Suppressor macrophage treated with lipopolysaccharide for 1 hour (primary cell): ENCODE results near the gene FXYD5.
A peak's percentile ranks its signal among the peaks of the same experiment; 100 is the strongest.
"Not testable (repeated sequence)": the region's sequence is repeated elsewhere in the genome, so short reads cannot be mapped to it uniquely, and the experiment has no call there.

Source experiments
- DNase-seq, 3 donors: peaks; one replicate each; pipeline ENCODE4 v3.0.0-alpha.2; 2020 to 2022

Gene FXYD5

DNA sequence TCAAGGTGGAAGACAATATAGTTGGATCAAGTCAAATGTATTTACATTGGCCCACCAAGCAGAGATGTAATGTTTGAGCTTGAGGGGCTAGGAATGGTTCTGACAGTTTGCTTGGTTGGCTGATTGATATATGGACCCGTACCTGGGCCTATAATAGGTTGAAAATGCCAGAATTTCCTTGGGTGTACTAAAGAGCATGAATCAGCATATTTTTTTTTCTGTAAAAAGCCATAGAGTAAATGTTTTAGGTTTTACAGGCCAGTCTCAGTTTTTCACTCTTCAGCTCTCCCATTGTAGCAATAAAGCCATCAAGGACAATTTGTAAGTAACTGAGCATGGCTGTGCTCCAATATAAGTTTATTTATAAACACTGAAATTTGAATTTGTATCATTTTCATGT is 26.9 kb downstream of the FXYD5 start:
- no peak for DNase-seq

DNA sequence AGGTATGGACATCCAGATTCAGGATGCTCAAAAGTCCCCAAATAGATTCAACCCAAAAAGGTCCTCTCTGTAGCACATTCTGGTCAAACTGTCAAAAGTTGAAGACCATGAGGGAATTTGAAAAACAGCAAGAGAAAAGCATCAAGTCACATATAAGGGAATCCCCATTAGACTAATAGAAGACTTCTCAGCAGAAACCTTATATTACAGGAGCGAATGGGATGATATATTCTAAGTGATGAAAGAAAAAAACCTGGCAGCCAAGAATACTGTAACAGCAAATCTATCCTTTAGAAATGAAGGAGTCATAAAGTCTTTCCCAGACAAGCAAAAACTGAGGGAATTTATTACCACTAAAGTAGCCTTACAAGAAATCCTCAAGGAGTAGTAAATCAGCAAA is 29.7 kb downstream of the FXYD5 start:
- no peak for DNase-seq

DNA sequence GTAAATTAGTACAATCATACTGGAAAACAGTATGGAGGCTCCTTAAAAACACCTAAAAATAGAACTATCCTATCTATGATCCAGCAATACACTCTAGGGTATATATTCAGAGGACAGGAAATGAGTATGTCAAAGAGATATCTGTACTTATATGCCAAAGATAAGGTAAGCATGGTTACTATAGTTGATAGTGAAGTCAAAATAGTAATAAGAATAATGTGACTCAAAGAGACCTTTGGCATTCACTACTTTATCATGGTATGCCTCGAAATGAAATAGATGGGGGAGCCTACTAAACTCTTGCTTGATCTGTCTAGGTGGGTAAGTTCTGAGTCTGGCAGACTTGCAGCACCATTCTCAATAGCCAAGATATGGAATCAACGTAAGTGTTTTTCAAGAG is 30.3 kb downstream of the FXYD5 start:
- no peak for DNase-seq

DNA sequence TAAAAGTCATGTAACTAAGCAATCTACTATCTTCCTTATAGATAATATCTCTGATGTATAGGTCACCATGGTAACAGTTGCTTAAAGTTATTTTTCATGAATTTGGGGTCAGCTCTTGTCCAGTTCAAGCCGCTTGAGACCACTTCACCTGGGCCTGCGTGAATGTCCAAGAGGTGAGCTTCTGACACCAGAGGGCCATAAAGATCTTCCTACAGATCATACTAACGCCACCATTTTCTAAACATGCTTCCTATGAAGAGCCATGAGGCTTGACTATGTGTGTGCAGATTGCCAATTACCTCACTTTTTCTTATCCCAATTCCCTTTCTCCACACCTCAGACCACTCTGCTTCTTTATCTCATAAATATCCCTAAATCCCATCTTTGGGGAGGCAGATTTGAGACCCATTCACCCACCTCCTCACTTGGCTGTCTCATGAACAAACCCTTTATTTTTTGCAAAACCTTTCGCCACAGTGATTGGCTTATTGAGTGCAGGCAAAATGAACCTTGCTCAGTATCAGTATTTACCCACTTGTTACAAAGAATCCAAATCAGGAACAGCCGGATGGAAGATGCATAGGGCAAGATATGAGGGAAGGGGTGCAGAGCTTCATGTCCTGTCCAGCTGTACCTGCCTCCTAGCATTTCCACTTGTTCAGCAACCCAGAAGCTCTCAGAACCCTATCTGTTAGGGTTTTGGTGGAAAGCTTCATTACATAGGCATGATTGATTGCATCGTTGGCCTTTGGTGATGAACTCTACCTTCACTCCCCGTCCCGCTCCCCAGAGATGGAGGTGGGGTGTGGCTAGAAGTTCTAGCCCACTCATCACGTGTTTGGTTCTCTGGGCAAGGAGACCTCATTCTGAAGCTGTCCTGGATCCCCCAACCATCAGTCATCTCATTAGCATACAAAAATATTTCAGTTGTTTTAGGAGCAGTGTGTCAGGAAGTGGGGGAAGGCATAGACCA is 39.8 kb downstream of the FXYD5 start:
- no peak for DNase-seq

DNA sequence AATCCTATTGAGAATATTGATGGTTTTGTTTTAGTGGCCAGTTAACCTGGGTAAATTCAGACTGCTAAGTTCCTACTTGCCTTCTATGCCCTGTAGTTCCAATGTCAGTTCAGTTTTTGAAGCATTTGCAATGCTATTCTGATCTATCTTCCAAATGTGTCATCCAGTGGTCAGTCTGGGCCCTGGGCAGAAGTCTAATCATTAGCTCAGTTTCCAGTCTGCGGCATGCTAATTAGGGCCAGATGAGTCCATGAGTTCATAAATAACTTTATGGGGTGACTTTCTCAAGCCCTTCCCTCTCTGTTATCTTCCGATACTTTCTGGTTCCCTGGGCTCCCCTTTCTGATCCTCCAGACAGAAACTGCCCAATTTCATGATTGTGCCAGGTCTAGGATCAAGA is 41.3 kb downstream of the FXYD5 start:
- no peak for DNase-seq

DNA sequence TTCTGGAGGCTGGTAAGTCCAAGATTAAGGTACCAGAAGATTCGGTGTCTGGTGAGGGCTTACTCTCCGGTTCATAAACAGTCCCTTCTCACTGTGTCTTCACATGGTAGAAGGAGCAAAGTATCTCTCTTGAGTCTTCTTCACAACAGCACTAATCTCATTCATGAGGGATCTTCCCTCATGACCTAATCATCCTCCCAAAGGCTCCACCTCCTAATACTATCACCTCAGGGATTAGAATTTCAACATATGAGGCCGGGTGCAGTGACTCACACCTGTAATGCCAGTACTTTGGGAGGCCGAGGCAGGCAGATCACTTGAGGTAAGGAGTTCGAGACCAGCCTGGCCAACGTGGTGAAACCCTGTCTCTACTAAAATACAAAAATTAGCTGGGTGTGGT is 42.3 kb downstream of the FXYD5 start:
- not testable (repeated sequence) for DNase-seq

DNA sequence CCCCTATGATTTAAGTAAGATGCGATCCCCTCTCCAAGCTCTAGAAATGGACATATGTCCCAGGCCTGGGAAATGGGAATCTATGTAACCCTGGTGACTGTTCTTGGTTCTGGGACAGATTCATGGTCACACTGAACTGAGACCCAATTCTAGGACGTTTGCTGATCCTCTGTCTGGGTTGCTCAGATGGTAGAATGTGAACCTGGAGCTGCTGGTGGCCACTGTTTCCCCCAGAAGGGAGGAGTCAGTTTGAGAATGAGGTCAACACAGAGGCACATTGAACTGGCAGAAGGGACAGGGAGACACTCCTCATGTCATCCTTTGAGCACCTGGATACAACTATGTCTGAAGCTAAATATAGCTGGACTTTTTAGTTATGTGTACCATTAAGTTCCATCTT is 44.9 kb downstream of the FXYD5 start:
- DNase-seq: no peak

DNA sequence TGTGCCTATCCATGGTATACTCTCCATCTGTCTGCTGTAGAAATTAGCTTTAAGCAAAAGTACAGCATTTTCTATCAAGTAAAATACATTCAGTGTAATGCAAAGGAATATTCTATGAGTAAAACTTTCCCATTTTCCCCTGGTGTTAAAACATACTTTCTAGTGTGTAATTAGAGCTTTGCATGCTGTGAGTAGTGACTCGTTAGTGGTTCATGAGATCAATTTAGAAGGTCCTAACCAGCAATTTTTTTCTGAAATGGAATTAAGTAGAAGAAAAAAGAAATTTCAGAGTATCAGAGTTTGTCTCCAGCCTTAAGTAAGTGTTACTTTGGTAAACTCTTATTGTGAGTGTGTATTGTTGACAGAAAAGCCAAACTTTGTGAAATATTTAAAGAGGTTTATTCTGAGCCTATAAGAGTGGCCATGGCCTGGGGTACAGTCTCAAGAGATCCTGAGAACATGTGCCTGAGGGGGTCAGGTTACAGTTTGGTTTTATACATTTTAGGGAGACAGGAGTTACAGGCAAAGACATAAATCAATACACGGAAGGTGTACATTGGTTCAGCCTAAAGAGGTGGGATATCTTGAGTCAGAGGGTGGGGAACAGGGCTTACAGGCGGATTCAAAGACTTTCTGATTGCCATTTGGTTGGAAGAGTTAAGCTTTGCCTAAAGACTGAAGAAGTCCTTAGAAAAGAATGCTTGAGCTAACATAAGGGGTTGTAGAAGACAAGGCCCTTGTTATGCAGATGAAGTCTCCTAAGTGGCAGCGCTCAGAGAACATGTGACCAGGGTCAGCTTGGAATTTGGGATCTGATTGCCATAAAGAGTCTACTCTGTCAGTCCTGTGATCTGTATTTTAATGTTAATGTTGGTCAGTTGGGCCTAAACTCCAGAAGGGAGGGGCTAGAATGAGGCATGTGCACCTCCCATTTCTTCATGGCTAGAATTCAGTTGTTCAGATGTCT is 48.5 kb downstream of the FXYD5 start:
- DNase-seq: no peak

DNA sequence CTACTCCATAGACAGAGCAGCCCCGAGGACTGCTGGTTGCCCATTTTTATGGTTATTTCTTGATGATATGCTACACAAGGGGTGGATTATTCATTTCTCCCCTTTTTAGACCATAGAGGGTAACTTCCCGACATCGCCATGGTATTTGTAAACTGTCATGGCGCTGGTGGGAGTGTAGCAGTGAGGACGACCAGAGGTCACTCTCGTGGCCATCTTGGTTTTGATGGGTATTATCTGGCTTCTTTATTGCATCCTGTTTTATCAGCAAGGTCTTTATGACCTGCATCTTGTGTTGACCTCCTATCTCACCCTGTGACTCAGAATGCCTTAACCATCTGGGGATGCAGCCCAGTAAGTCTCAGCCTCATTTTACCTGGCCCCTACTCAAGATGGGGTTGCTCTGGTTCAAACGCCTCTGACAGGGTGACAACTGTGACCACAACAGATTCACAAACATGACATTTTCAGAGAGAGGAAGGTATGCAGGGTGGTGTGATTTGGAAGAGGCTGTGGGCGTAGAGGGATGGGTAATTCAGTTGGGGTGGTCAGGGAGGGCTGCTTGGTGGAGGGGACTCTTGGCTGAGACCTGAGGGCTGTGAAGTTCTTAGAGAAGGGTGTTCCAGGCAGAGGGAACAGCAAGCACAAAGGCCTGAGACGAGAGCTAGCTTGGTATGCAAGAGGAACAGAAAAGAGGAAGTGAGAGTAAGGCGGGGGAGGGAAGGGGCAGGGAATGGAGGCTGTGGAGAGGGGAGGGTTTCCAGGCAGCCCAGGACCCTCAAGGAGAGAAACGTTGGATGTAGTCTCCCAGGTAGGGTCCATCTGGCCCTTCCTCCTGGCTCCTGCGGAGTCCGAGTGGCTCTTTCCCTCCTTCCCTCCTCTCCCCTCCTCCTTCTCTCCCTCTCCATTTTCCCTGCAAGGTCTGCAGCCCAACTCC is 50.5 kb downstream of the FXYD5 start:
- DNase-seq: peak; percentile 73 to 84 (median 83)

DNA sequence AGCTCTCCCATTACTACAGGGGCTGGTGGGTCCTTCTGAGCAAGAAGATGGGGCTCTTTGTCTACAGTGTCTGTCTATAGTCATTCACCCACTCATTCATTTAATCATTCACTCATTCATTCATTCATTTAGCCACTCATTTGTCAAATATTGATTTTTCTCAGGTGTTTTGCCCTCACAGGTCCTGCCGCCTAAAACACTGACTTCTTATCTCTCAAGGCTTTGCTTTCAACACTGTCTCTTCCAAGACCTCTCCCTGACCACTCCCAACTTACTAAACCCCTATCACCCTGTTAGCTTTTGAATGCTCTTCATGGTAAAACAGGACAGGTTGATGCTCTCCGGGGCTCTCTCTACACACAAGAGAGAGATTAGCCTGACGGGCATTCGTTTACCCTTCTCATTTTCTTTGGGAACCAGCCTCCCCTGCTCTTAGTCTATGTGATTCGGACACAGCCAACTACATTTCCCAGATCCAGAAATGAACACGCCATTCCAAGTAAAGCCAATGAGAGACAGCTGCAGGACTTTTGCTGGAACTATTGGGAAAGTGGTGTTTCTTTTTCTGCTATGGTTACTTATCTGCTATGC is 51.3 kb downstream of the FXYD5 start:
- DNase-seq: no peak

DNA sequence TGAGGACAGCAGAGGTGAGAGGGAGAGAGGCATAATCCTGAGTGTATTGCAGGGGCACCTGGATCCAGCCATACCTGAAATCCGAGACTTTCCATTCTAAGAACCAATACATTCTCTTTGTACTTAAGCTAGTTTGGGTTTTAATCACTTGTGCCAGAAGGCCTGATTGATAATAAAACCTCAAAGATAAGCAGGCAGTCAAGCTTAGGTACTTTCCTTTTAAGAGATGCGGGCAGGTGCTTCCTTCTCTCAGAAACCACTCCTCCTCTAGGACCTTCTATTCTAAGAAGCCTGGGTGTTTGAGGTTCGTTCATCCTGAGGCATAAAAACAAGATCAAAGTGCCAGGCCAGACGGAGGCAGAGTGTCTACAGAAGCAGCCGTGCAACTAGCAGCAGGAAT is 51.8 kb downstream of the FXYD5 start:
- no peak for DNase-seq

DNA sequence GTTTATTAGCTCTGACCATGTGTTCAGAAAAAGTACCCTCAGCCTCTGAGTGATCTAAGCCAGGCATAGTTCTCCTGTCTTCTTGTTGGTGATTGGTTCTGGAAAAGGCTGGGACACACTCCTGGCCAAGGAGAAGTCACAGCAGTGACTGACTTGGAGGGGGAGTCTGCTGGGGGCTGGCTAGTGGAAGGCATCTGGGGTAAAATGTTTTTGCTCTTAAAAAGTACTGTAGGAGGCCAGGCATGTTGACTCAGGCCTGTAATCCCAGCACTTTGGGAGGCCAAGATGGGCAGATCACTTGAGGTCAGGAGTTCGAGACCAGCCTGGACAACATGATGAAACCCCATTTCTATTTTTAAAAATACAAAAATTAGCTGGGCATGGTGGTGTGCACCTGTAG is 52.3 kb downstream of the FXYD5 start:
- DNase-seq: peak in 2 of 3 donors; percentile 27 to 41

DNA sequence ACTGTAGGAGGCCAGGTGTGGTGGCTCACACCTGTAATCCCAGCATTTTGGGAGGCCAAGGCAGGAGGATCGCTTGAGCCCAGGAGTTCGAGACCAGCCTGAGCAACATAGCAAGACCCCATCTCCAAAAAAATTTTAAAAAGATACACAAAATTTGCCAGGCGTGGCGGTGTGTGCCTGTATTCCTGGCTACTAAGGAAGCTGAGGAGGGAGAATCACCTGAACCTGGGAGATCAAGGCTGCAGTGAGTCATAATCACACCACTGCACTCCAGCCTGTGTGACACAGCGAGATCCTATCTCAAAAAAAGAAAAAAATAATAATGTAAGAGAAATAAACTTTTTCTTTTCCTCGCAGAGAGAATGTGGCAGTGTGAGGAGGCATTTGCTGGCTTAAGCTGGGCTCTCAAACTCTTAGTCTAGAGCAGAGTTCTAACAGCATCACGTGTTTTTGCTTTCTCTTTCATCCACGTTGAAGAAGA is 52.9 kb downstream of the FXYD5 start:
- no peak for DNase-seq

DNA sequence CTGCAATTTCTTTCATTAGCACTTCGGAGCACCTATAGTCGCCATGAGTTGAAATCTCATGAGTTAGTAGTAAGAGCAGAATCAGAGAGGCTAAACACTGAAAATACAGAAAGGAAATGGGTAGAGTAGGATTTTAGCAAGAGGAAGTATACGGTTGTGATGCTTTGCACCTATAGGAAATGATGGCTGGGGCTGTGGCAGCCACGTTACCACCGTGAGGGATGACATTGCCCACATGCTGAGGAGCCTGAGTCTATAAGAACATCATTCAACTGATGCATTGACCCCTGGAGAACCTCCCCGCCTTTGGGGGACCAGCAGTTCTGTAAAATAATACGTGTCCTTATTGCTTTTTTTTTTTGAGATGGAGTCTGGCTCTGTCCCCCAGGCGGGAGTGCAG is 53.6 kb downstream of the FXYD5 start:
- no peak for DNase-seq

DNA sequence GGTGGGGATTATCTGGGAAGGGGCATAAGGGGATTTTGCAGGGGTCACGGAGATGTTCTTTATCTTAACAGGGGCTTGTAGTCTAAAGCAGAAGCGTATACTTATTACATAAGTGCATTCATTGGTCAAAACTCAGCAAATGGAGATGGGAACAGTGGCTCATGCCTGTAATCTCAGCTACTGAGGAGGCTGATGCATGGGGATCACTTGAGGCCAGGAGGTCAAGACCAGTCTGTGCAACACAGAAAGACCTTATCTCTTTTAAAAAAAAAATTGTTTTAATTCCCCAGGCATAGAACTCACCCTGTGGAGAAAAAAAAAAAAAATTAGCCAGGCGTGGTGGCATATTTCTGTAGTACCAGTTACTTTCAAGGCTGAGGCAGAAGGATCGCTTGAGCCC is 55.1 kb downstream of the FXYD5 start:
- DNase-seq: no peak

DNA sequence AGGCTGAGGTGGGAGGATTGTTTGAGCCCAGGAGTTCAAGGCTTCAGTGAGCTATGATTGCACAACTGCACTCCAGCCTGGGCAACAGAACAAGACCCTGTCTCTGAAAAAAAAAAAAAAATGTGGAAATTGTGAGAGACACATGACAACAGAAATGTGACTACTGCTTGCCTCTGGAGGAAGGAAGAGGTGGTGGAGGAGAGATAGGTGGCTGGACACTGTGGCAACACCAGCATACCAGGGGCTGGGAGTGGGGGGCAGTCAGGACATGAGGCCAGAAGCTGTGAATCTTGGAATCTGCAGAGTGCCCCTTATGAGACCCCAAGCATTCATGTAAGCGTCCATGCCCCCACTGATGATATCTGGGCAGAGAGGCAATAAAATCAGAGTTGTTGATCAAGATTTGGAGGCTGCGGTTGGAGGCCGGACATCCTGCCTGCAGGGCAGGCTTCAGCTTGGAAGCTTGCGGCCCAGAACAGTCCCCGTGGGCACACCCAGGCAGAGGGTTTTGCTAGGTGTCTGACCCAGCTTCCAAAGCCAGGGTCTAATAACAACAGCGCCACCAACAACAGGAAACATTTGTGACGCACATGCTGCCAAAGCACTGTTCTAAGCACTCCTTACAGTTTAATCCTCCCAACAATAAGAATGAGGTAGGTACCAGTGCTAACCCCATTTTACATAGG is 57.2 kb downstream of the FXYD5 start:
- DNase-seq: peak in 1 of 3 donors; percentile 33

DNA sequence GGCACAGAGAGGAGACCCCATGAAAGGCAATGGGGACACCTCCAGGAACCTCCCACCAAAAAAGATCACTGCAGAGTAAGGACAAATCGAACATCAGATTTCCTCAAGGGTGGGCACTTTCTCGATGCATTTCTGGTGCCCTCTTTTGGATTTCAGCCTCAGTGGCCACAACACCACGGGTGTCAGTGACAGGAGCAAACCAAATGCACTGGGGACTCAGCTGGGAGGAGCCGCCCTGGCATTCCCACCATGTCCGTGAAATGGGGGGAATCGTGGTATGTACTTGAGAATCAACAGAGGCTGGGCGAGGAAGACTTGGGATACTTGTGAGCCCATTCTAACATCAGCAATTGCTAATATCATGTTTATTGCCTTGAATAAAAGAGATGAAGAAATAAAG is 57.7 kb downstream of the FXYD5 start:
- no peak for DNase-seq

DNA sequence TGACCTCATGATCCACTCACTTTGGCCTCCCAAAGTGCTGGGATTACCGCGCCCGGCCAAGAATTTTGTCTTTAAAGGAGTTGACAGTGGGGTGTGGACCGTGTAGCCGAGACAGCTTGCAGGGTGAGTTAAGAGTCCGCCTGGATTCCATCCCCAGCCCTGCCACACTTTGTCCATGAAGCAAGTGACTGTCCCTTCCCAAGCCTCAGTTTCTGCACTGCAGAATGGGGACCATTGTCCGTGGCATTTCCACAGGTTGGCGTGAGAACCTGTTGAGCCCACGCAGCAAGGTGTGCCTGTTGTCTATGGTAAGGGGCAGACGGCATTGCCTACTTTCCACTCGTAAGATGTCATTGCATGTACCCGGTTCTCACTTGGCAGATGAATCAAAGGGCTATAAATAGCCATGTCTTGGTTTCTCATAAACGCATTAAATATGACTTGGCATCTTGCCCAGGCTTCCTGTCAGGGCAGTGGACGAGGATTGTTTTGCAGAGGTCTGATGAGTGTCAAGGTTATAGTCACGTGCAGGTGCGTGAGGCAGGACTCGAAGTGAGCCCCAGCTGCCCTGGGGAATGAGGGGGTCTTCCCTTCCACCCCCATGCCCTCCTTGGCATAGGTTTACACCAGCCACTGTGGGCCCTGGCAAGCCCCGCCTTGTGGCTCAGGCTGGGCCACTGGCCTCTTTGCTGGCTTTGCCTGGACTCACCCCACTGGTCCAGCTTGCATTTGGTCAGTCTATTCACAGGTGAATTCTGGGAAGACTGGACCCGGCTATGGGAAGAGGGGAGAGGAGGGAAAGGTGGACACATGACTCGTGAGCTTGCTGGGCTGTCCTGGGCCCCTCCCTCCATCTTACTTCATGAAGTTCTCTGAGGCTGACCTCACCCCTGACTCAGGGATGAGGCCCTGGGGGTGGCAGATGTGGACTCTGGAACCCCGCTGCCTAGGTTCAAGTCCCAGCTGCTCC is 59.4 kb downstream of the FXYD5 start:
- DNase-seq: peak; percentile 93 to 98 (median 97)

DNA sequence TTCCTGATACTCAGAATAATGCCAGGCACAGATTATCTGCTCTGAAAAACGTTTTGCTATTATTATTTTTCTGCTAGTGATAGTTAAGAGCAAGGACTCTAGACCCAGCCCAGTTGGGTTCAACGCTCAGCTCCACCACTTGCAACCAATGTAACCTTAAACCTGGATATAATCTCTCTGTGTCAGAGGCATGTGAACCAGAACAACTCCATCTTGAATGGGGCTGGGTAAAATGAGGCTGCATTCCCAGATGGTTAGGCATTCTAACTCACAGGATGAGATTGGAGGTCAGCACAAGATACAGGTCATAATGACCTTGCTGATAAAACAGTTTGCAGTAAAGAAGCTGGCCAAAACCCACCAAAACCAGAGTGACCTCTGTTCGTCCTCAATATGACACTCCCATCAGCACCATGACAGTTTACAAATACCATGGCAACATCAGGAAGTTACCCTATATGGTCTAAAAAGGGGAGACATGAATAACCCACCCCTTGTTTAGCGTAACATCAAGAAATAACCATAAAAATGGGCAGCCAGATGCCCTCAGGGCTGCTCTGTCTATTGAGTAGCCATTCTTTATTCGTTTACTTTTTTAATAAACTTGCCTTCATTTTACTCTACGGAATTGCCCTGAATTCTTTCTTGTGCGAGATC is 60.4 kb downstream of the FXYD5 start:
- no peak for DNase-seq
